Gastrocnemius medialis (tissue), 4 donors: Measurements from ENCODE around the gene DPY19L2.
"Not testable (repeated sequence)": the region's sequence is repeated elsewhere in the genome, so short reads cannot be mapped to it uniquely, and the experiment has no call there.

Experiments
- CTCF ChIP-seq, 5 experiments: fragments of 450-650 bp in 3 of 5; fragments of 200-600 bp in 2 of 5; sonication (generic) in 2 of 5; IDR thresholded peaks in 4 of 5; conservative IDR thresholded peaks in 1 of 5; 1 replicate in 4 of 5; 2 replicates in 1 of 5; pipeline ENCODE4 v1.5.1; 2016 to 2019; ENCODE audit warnings: antibody characterized with exemption in 5 of 5, mild to moderate bottlenecking in 3 of 5, moderate library complexity in 3 of 5
- POLR2A ChIP-seq, 2 donors: fragments of 450-650 bp; IDR thresholded peaks; one replicate each; pipeline ENCODE4 v1.6.1; 2017; ENCODE audit warnings: antibody characterized with exemption in 2 of 2, mild to moderate bottlenecking in 2 of 2, moderate library complexity in 2 of 2

DNA sequence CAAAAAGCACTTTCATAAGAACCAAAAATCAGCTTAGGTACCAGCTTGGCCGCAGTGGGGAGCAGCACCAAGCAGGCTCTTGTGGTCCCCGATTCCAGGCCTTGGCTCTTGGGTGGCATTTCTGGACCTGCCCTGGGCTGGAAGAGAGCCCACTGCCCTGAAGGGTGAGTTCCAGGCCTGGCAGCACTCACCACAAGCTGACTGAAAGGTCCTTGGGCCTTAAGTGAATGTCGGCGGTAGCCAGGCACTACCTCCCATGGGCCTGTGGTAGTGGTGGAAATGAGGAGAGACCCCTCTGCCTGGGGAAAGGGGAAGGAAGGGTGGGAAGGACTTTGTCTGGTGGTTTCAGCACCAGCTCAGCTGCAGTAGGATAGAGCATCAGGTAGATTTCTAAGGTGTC lies 96.3 kb downstream of the DPY19L2 start:
- not testable (repeated sequence) for TF ChIP-seq CTCF (IDR thresholded peaks at IDR 0.05 in 4 of 5, conservative IDR thresholded peaks at IDR 0.05 in 1 of 5); POLR2A (IDR thresholded peaks at IDR 0.05)
